HG03439 (cell line): ENCODE measurements around the gene SLAMF8.
A peak's percentile ranks its signal among the peaks of the same experiment; 100 is the strongest.

Experiments
- ATAC-seq: cut with Tn5 transposase; IDR thresholded peaks from one replicate; pipeline ENCODE4 v1.9.1; 2021; ENCODE audit warnings: mild to moderate bottlenecking, moderate library complexity; ENCODE audit not compliant: unreplicated experiment

Gene SLAMF8

GRCh38 chr1:159826441-159827101, at the start of gene SLAMF8:
Gene SLAMF8, plus strand, starts transcription at chr1:159826873. Its CDS starts 26 bp downstream, at chr1:159826899.
- no peak for ATAC-seq

- no peak for ATAC-seq
These were observed 48.4 kb upstream of the SLAMF8 start for GRCh38 chr1:159778266-159778665.

GRCh38 chr1:159779403-159779851, 47.2 kb upstream of the SLAMF8 start:
- ATAC-seq: no peak

GRCh38 chr1:159780583-159781582, 45.8 kb upstream of the SLAMF8 start, which contains the start of gene DUSP23:
Gene DUSP23, plus strand, starts transcription at chr1:159780962. Its CDS starts 139 bp downstream, at chr1:159781101.
- peak; percentile 99 for ATAC-seq

GRCh38 chr1:159781992-159782391, 44.7 kb upstream of the SLAMF8 start:
- ATAC-seq: no peak

- ATAC-seq: no peak
These were observed 42.9 kb upstream of the SLAMF8 start for GRCh38 chr1:159783724-159784123.

GRCh38 chr1:159786465-159786864, 40.2 kb upstream of the SLAMF8 start:
- ATAC-seq: no peak

- ATAC-seq: no peak
These were observed 39.7 kb upstream of the SLAMF8 start for GRCh38 chr1:159786966-159787365.

- no peak for ATAC-seq
These were observed 36.3 kb upstream of the SLAMF8 start for GRCh38 chr1:159790237-159790917.

- no peak for ATAC-seq
These were observed 35.6 kb upstream of the SLAMF8 start for GRCh38 chr1:159791031-159791430.

- no peak for ATAC-seq
These were observed 35.2 kb upstream of the SLAMF8 start for GRCh38 chr1:159791461-159791860.

GRCh38 chr1:159795534-159795933, 31.1 kb upstream of the SLAMF8 start:
- no peak for ATAC-seq

- no peak for ATAC-seq
These were observed 27.8 kb upstream of the SLAMF8 start for GRCh38 chr1:159798893-159799292.

- no peak for ATAC-seq
These were observed 27.2 kb upstream of the SLAMF8 start for GRCh38 chr1:159799446-159799985.

GRCh38 chr1:159800177-159800930, 26.3 kb upstream of the SLAMF8 start:
- ATAC-seq: no peak

GRCh38 chr1:159802111-159802510, 24.6 kb upstream of the SLAMF8 start, which contains the start of gene FCRL6:
Gene FCRL6, plus strand, starts transcription at chr1:159802360. Its CDS starts 65 bp downstream, at chr1:159802425.
- no peak for ATAC-seq

GRCh38 chr1:159803956-159804689, 22.6 kb upstream of the SLAMF8 start:
- ATAC-seq: no peak

GRCh38 chr1:159804924-159805323, 21.7 kb upstream of the SLAMF8 start:
- ATAC-seq: no peak

- no peak for ATAC-seq
These were observed 10.7 kb upstream of the SLAMF8 start for GRCh38 chr1:159815926-159816325.
